GM12864 (cell line): ENCODE results near the gene CDK18.

Source experiments
- DNase-seq: peaks from one replicate; pipeline ENCODE4 v3.0.0-alpha.2; 2011; ENCODE audit warnings: low read depth
- H3K4me3 ChIP-seq: 2 replicates; pipeline ENCODE4 v1.5.1; 2011; ENCODE audit warnings: mild to moderate bottlenecking, low read depth, low read length, control low read depth
- CTCF ChIP-seq: IDR thresholded peaks from 2 replicates; pipeline ENCODE4 v1.5.1; 2011; ENCODE audit warnings: low read depth, mild to moderate bottlenecking, moderate library complexity, low read length, control low read depth, inconsistent platforms; ENCODE audit errors: missing control alignments

Gene CDK18

GRCh38 chr1:205458777-205459566, 45.5 kb upstream of the CDK18 start:
- no peak for TF ChIP-seq CTCF
- H3K4me3 ChIP-seq = no peak overlapping the region
- no peak for DNase-seq

- H3K4me3 ChIP-seq = no peak overlapping the region
- DNase-seq = no peak
- no peak for TF ChIP-seq CTCF
These were observed 39.1 kb upstream of the CDK18 start for GRCh38 chr1:205465392-205465791.

GRCh38 chr1:205466595-205467220, 37.8 kb upstream of the CDK18 start:
- H3K4me3 ChIP-seq = no peak overlapping the region
- no peak for DNase-seq
- no peak for TF ChIP-seq CTCF

GRCh38 chr1:205470131-205470530, 34.3 kb upstream of the CDK18 start:
- no peak for DNase-seq
- no peak overlapping the region for H3K4me3 ChIP-seq
- no peak for TF ChIP-seq CTCF

GRCh38 chr1:205472737-205473441, 31.6 kb upstream of the CDK18 start:
- no peak for TF ChIP-seq CTCF
- DNase-seq = no peak
- no peak overlapping the region for H3K4me3 ChIP-seq

- no peak overlapping the region for H3K4me3 ChIP-seq
- no peak for DNase-seq
- no peak for TF ChIP-seq CTCF
These were observed 31.0 kb upstream of the CDK18 start for GRCh38 chr1:205473475-205473874.
